ENCODE data around the gene TMSB4Y. TPM values are rescaled to one million over a fixed set of nuclear protein-coding genes. Genes with fewer than 3 reads are reported as not detected.

The TMSB4Y gene
- total and polyA plus RNA-seq, 7 experiments from 2014 or later = 1.1 to 2.8 (median 1.7) TPM; not detected in 2

GRCh38 chrY:13708038-13708437 is 4.3 kb downstream of the TMSB4Y start:
- H3K4me1 ChIP-seq (ENCODE audit: control insufficient read depth in 2 of 2, insufficient read depth in 2 of 2, low read length in 2 of 2) = peaks cover 8 to 11% of the 10 kb centered on the region in 2 donors
- ATAC-seq (no peak), DNase-seq (no peak)
- no peak overlapping the region for H3K27ac Mint-ChIP-seq
- no peak overlapping the region for H3K4me3 Mint-ChIP-seq
- H3K27me3 Mint-ChIP-seq = no peaks in the 10 kb centered on the region
- H3K9me3 Mint-ChIP-seq = no peaks in the 10 kb centered on the region
- peaks cover 0 to 18% (median 10%) of the 10 kb centered on the region in 7 donors for H3K4me1 Mint-ChIP-seq
- no peaks in the 10 kb centered on the region for H3K27me3 ChIP-seq (ENCODE audit: control insufficient read depth in 2 of 2, insufficient read depth in 2 of 2, low read length in 2 of 2)
- POLR2A ChIA-PET = no interaction called here
- no peaks in the 10 kb centered on the region for H3K36me3 ChIP-seq (ENCODE audit: control insufficient read depth in 2 of 3, insufficient read depth in 3 of 3, low read length in 3 of 3)
- H3K4me3 ChIP-seq (ENCODE audit: low read length) = no peak overlapping the region
- no peaks in the 10 kb centered on the region for H3K9me3 ChIP-seq (ENCODE audit: control insufficient read depth in 2 of 3, low read length in 3 of 3)
- no peak overlapping the region for H3K27ac ChIP-seq (ENCODE audit: low read depth, low read length)
- H3K36me3 Mint-ChIP-seq = peaks cover 0 to 12% (median 0%) of the 10 kb centered on the region in 5 donors
- CTCF ChIA-PET = no interaction called here
- intact Hi-C loops (cut with micrococcal nuclease) = loop anchor here (10.0 kb wide), 3 partner anchors 273 to 1717 kb away; no protein-coding TSS in a partner anchor

GRCh38 chrY:13718996-13719395 is 15.3 kb downstream of the TMSB4Y start:
- H3K27me3 Mint-ChIP-seq = no peaks in the 10 kb centered on the region
- peaks cover 0 to 10% (median 0%) of the 10 kb centered on the region in 11 donors for H3K9me3 Mint-ChIP-seq
- DNase-seq (no peak), ATAC-seq (no peak)
- H3K9me3 ChIP-seq (ENCODE audit: control insufficient read depth in 2 of 3, low read length in 3 of 3) = no peaks in the 10 kb centered on the region
- no peak overlapping the region for H3K27ac ChIP-seq (ENCODE audit: low read depth, low read length)
- ChIA-PET POLR2A (interaction anchor here (0.9 kb wide), 1 partner anchor 16 kb away, joined by 3 read pairs; no protein-coding TSS in a partner anchor), CTCF (no interaction called here)
- no peaks in the 10 kb centered on the region for H3K27me3 ChIP-seq (ENCODE audit: control insufficient read depth in 2 of 2, insufficient read depth in 2 of 2, low read length in 2 of 2)
- no peaks in the 10 kb centered on the region for H3K36me3 ChIP-seq (ENCODE audit: control insufficient read depth in 2 of 3, insufficient read depth in 3 of 3, low read length in 3 of 3)
- no peak overlapping the region for H3K4me3 ChIP-seq (ENCODE audit: low read length)
- intact Hi-C loops (cut with micrococcal nuclease) = no loop called here
- peaks cover 0 to 2% (median 0%) of the 10 kb centered on the region in 7 donors for H3K4me1 Mint-ChIP-seq
- H3K36me3 Mint-ChIP-seq = peaks cover 0 to 17% (median 2%) of the 10 kb centered on the region in 5 donors
- no peak overlapping the region for H3K27ac Mint-ChIP-seq
- no peak overlapping the region for H3K4me3 Mint-ChIP-seq
- H3K4me1 ChIP-seq (ENCODE audit: control insufficient read depth in 2 of 2, insufficient read depth in 2 of 2, low read length in 2 of 2) = no peaks in the 10 kb centered on the region

GRCh38 chrY:13729517-13729916 is 25.8 kb downstream of the TMSB4Y start:
- Histone ChIP-seq H3K36me3 (ENCODE audit: control insufficient read depth in 2 of 3, insufficient read depth in 3 of 3, low read length in 3 of 3) (no peaks in the 10 kb centered on the region), H3K27ac (ENCODE audit: low read depth, low read length) (no peak overlapping the region), H3K4me3 (ENCODE audit: low read length) (no peak overlapping the region), H3K4me1 (ENCODE audit: control insufficient read depth in 2 of 2, insufficient read depth in 2 of 2, low read length in 2 of 2) (no peaks in the 10 kb centered on the region), H3K9me3 (ENCODE audit: control insufficient read depth in 2 of 3, low read length in 3 of 3) (no peaks in the 10 kb centered on the region), H3K27me3 (ENCODE audit: control insufficient read depth in 2 of 2, insufficient read depth in 2 of 2, low read length in 2 of 2) (no peaks in the 10 kb centered on the region)
- H3K27me3 Mint-ChIP-seq = no peaks in the 10 kb centered on the region
- intact Hi-C loops (cut with micrococcal nuclease) = loop anchor here (1.0 kb wide), 2 partner anchors 228 to 293 kb away; no protein-coding TSS in a partner anchor
- no peak overlapping the region for H3K4me3 Mint-ChIP-seq
- peaks cover 0 to 8% (median 0%) of the 10 kb centered on the region in 11 donors for H3K9me3 Mint-ChIP-seq
- ChIA-PET CTCF (no interaction called here), POLR2A (no interaction called here)
- H3K27ac Mint-ChIP-seq = no peak overlapping the region
- no peaks in the 10 kb centered on the region for H3K36me3 Mint-ChIP-seq
- H3K4me1 Mint-ChIP-seq = no peaks in the 10 kb centered on the region
- DNase-seq (no peak), ATAC-seq (no peak)

- H3K27ac ChIP-seq (ENCODE audit: low read depth, low read length) = no peak overlapping the region
- no peak for ATAC-seq
- Mint-ChIP-seq H3K9me3 (no peaks in the 10 kb centered on the region), H3K4me3 (no peak overlapping the region), H3K4me1 (no peaks in the 10 kb centered on the region), H3K27ac (no peak overlapping the region), H3K36me3 (peaks cover 0 to 2% (median 0%) of the 10 kb centered on the region in 5 donors), H3K27me3 (no peaks in the 10 kb centered on the region)
- H3K4me1 ChIP-seq (ENCODE audit: control insufficient read depth in 2 of 2, insufficient read depth in 2 of 2, low read length in 2 of 2) = no peaks in the 10 kb centered on the region
- peak in 1 of 9 donors; percentile 6 for DNase-seq
- no peaks in the 10 kb centered on the region for H3K9me3 ChIP-seq (ENCODE audit: control insufficient read depth in 2 of 3, low read length in 3 of 3)
- no peak overlapping the region for H3K4me3 ChIP-seq (ENCODE audit: low read length)
- H3K27me3 ChIP-seq (ENCODE audit: control insufficient read depth in 2 of 2, insufficient read depth in 2 of 2, low read length in 2 of 2) = no peaks in the 10 kb centered on the region
- POLR2A ChIA-PET = no interaction called here
- CTCF ChIA-PET = interaction anchor here (0.8 kb wide), 1 partner anchor 13 kb away, joined by 3 read pairs; no protein-coding TSS in a partner anchor
- H3K36me3 ChIP-seq (ENCODE audit: control insufficient read depth in 2 of 3, insufficient read depth in 3 of 3, low read length in 3 of 3) = no peaks in the 10 kb centered on the region
- intact Hi-C loops (cut with micrococcal nuclease) = loop anchor here (1.0 to 5.0 kb wide), 2 partner anchors 114 to 301 kb away; no protein-coding TSS in a partner anchor
Observed at GRCh38 chrY:13738618-13739017, 34.9 kb downstream of the TMSB4Y start.

- Histone ChIP-seq H3K9me3 (ENCODE audit: control insufficient read depth in 2 of 3, low read length in 3 of 3) (no peaks in the 10 kb centered on the region), H3K36me3 (ENCODE audit: control insufficient read depth in 2 of 3, insufficient read depth in 3 of 3, low read length in 3 of 3) (no peaks in the 10 kb centered on the region), H3K27me3 (ENCODE audit: control insufficient read depth in 2 of 2, insufficient read depth in 2 of 2, low read length in 2 of 2) (no peaks in the 10 kb centered on the region), H3K4me1 (ENCODE audit: control insufficient read depth in 2 of 2, insufficient read depth in 2 of 2, low read length in 2 of 2) (peaks cover 9 to 12% of the 10 kb centered on the region in 2 donors), H3K4me3 (ENCODE audit: low read length) (peak overlapping the region; percentile 49), H3K27ac (ENCODE audit: low read depth, low read length) (no peak overlapping the region)
- H3K27ac Mint-ChIP-seq = peak overlapping the region in 5 of 9 donors; percentile 74 to 92 (median 82)
- peak overlapping the region in 5 of 10 donors; percentile 85 to 96 (median 89) for H3K4me3 Mint-ChIP-seq
- no peaks in the 10 kb centered on the region for H3K27me3 Mint-ChIP-seq
- ChIA-PET POLR2A (interaction anchor here (1.5 to 1.6 kb wide), 2 partner anchors 48 to 272 kb away, joined by 3 to 7 read pairs; partner anchors contain the start of gene TMSB4Y), CTCF (interaction anchor here (0.8 kb wide), 1 partner anchor 13 kb away, joined by 3 read pairs; no protein-coding TSS in a partner anchor)
- no peaks in the 10 kb centered on the region for H3K9me3 Mint-ChIP-seq
- no peaks in the 10 kb centered on the region for H3K36me3 Mint-ChIP-seq
- intact Hi-C loops (cut with micrococcal nuclease) = loop anchor here (1.0 to 5.0 kb wide), 7 partner anchors 47 to 596 kb away; partner anchors contain the start of genes TMSB4Y (in 1 of the 2) and UTY (in 1 of the 2)
- H3K4me1 Mint-ChIP-seq = peaks cover 0 to 20% (median 11%) of the 10 kb centered on the region in 7 donors
- peak; percentile 83 for ATAC-seq
- DNase-seq = peak in 3 of 9 donors; percentile 35 to 41 (median 37)
Observed at GRCh38 chrY:13751289-13752071, 47.8 kb downstream of the TMSB4Y start.

GRCh38 chrY:13754661-13755060 is 51.0 kb downstream of the TMSB4Y start:
- peak overlapping the region in 2 of 9 donors; percentile 52 to 78 for H3K27ac Mint-ChIP-seq
- intact Hi-C loops (cut with micrococcal nuclease) = loop anchor here (5.0 kb wide), 4 partner anchors 52 to 593 kb away; partner anchors contain the start of gene TMSB4Y (in 1 of the 2)
- POLR2A ChIA-PET = no interaction called here

More at GRCh38 chrY:13754661-13755060, 51.0 kb downstream of the TMSB4Y start:
- peaks cover 9 to 11% of the 10 kb centered on the region in 2 donors for H3K4me1 ChIP-seq (ENCODE audit: control insufficient read depth in 2 of 2, insufficient read depth in 2 of 2, low read length in 2 of 2)
- Mint-ChIP-seq H3K27me3 (no peaks in the 10 kb centered on the region), H3K36me3 (no peaks in the 10 kb centered on the region), H3K4me3 (peak overlapping the region in 1 of 10 donors; percentile 11), H3K4me1 (peaks cover 0 to 20% (median 11%) of the 10 kb centered on the region in 7 donors), H3K9me3 (no peaks in the 10 kb centered on the region)
- no peaks in the 10 kb centered on the region for H3K36me3 ChIP-seq (ENCODE audit: control insufficient read depth in 2 of 3, insufficient read depth in 3 of 3, low read length in 3 of 3)
- H3K9me3 ChIP-seq (ENCODE audit: control insufficient read depth in 2 of 3, low read length in 3 of 3) = no peaks in the 10 kb centered on the region
- no peak for DNase-seq
- CTCF ChIA-PET = no interaction called here
- no peaks in the 10 kb centered on the region for H3K27me3 ChIP-seq (ENCODE audit: control insufficient read depth in 2 of 2, insufficient read depth in 2 of 2, low read length in 2 of 2)
- no peak overlapping the region for H3K27ac ChIP-seq (ENCODE audit: low read depth, low read length)
- no peak for ATAC-seq
- no peak overlapping the region for H3K4me3 ChIP-seq (ENCODE audit: low read length)

Measured in naive thymus-derived CD4-positive, alpha-beta T cell (primary cell).